GM20431 (cell line): ENCODE data around the gene CAMK2B.
"Not testable (repeated sequence)": the region's sequence is repeated elsewhere in the genome, so short reads cannot be mapped to it uniquely, and the experiment has no call there.

Experiments used
- in situ Hi-C: fragments of 300-500 bp; cut with MseI, MboI; formaldehyde crosslinking; loops from one replicate; pipeline ENCODE4 v1.15.0; 2020; ENCODE audit warnings: low sequenced_read_pairs; ENCODE audit not compliant: unreplicated experiment

CAMK2B gene

DNA sequence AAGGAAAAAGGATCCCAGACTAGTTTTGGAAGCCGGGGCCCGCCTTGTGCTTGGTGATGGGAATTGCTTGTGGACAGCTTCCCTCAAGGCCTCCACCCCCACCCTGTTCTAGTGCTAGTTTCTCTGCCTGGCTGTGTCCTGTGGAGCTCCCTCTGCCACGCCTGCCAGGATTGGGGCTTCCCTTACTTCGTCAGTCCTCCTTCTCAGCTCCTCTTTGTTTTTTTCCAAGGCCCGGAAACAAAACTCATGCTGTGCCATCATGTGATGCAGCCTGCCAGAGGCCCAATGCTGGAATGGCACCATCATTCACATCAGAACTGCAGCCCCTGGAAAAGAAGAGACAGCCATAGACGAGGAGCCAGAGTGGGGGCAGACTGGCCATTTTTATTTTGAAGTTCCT lies 113.4 kb downstream of the CAMK2B start:
- in situ Hi-C loops: no loop called here

DNA sequence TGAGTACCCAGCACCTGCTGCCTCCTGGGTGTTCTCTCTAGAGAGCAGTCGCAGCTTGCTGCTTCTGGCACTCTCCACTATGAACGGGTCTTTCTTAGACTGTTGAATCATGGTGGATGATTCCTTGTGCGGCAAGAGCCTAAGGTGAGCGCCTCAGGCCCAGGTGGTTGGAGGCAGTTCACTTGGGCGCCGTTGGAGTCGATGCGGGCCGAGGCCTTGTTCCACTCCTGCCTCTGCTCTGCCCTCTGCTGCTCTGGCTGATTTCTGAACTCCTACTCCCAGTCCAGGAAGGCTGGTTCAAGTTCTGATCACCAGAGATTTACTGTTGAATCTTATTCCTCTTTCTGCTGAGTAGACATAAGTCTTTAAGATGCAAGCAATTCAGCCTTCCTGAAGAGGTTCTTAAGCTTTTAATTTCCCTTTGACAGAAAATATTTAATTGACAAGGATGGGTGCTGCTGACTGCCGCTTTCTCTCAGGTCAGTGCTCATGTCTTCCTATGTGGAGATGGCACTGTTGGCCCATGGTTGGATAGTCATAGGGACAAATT lies 114.2 kb downstream of the CAMK2B start:
- in situ Hi-C loops: no loop called here

DNA sequence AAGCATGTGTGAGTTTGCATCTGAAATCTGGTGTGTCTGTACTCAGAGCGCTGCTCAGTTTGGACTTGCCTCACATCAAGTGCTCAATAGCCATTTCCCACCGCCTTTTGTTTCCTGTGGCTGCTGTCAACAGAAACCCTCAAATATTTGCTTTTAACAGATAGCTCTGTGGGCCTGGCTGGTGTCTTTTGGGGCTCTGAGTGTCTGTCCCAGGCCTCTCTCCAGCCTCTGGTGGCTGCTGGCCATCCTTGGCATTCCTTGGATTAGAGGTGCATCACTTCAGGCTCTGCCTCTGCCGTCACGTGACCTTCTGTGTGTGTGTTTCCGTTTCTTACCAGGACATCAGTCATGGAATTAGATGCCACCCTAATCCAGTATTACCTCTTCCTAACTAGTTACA lies 115.3 kb downstream of the CAMK2B start:
- in situ Hi-C loops: no loop called here

DNA sequence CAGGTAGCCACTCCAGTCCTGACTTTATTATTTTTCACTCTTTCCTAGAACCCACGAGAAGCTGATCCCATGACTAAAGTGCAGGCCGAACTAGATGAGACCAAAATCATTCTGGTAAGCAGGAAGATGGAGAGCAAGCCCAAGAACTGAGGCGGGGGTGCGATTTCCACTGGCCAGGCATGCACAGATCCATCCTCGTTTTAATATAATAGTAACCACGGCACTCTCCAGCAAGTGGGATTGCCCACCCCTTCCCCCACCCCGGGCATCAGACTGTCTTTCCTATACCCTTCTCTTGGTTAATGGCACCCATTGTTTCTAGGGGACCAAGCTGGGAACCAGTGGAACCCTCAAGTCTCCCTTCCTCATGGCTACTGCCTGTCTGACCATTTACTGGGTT lies 117.3 kb downstream of the CAMK2B start:
- in situ Hi-C loops: no loop called here

DNA sequence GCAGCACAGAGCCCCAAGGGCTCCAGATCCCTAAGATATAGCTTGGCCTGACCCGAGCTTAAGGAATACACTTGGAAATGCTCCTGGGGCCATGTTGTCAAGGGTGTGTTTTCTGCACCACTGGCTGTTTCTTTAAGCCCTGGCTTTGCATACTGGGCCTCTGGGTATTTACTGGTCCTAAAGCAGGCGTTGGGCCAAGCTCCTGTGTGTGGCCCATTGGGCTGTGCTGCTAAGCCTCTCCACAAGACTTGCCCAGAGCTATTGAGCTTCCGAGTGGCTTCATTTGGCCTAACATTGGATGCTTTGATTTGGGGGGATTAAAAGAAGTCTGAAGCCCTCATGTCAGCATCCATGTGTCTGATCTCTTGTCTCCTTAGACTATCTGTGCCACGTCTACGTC lies 119.4 kb downstream of the CAMK2B start:
- in situ Hi-C loops: no loop called here

DNA sequence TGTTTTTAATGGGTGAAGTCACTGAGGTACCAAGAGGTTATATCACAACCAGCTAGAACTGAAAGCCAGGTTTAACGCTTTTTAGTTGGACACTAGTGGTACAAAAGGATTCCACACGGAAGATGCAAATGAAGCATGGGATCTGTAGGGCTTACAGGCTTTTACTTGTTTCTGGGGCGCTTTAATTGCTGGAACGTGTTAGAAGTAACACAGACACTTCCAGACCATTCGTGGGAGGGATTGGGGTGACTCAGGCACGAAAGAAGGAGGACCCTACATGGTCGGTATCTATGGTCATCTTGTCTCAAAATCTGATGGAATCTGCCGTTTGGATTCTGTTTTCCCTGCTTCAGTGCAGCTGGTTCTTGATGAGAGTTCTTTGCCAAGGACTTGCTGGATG lies 123.6 kb downstream of the CAMK2B start:
- in situ Hi-C loops: no loop called here

DNA sequence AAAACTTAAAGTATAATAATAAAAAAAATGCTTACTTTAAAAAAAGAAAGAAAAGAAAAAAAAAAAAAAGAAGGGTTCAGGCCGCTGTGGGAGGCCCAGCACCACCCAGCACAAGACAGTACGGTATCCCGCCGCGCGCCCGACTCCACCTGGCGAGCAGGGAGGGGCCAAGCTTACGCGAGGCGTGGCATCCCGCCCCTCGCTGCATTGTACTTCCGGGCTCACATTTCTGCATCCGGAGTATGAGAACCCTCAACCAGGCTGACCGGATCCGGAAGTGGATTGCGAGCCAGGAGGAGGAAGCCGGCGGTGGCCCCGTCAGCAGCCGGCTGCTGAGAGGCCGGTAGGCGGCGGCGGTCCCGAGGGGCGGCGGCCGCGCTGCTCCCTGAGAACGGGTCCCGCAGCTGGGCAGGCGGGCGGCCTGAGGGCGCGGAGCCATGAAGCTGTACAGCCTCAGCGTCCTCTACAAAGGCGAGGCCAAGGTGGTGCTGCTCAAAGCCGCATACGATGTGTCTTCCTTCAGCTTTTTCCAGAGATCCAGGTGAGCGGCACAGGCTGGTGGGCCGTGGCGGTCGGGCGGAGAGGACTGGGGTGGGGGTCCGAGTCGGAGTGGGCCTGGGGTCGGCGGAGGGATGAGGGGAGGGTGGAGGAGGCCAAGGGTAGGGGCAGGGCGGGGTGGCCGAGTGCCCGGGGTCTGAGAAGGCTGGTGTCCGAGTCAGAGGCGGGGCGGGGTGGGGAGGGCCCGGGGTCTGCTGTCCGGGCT lies 124.5 kb downstream of the CAMK2B start, which contains the start of gene YKT6:
YKT6 (plus strand) TSS at position 280 of the 763 bp plus-strand sequence; CDS start at position 438, 158 bp downstream.
- in situ Hi-C loops: no loop called here

DNA sequence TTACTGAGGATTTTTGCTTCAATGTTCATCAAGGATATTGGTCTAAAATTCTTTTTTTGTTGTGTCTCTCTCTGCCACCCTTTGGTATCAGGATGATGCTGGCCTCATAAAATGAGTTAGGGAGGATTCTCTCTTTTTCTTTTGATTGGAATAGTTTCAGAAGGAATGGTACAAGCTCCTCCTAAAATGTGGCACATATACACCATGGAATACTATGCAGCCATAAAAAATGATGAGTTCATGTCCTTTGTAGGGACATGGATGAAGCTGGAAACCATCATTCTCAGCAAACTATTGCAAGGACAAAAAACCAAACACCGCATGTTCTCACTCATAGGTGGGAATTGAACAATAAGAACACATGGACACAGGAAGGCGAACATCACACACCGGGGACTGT lies 125.2 kb downstream of the CAMK2B start:
- in situ Hi-C loops: not testable (repeated sequence)

DNA sequence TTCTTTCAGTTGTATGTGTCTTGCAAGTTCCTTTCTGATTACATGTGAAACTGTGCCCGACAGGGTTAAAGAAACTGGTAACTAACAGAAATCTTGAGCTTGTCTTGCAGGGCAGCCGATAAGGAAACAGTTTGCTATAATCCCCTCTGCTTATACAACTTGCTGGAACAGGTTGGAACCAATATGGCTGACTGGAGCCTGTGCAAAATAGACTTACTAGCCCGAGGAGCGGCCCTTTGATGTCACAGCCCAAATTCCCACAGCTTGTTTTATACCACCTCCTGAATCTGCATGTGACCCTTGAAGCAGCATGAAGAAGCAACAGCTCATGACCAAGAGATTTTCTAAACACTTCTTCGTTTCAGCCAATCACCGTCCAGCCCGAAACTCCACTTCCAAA lies 127.9 kb downstream of the CAMK2B start:
- in situ Hi-C loops: no loop called here

DNA sequence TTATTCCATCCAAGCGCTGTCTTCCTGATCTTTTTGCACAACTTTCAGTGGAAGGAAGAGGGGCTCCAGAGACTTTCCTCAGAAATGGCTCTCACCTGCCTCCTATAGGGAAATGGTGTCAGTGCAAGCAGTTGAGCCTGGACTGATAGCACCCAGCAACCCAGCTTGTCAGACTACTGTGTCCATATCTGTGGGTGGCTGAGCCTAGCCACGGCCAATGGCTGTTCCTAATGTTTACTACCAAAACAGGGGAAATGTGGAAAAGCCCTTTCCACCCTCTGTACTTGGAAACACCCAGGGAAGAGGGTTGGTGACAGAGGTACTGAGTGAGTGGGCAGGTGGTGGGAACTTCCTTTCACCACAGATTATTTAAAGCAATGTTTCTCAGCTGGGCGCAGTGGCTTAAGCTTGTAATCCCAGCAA lies 128.9 kb downstream of the CAMK2B start:
- in situ Hi-C loops: no loop called here

DNA sequence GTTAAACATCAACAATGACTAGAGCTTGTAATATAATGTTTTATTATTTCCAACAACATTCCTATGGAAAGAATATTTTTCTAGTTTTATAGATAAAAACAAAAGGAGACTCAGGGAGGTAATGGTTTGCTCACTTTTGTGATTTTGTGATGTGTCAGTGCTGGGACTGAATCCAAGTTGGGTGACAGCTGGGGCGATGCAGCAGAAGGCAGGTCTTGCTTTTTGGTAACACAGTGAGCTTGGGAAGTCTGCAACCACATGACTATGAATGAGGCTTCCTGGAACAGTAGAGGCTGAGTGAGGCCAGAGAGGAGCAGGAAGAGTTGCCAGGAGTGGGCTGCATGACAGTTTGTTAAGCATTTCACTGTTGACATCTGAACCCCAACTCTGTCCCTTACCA lies 129.5 kb downstream of the CAMK2B start:
- in situ Hi-C loops: no loop called here

DNA sequence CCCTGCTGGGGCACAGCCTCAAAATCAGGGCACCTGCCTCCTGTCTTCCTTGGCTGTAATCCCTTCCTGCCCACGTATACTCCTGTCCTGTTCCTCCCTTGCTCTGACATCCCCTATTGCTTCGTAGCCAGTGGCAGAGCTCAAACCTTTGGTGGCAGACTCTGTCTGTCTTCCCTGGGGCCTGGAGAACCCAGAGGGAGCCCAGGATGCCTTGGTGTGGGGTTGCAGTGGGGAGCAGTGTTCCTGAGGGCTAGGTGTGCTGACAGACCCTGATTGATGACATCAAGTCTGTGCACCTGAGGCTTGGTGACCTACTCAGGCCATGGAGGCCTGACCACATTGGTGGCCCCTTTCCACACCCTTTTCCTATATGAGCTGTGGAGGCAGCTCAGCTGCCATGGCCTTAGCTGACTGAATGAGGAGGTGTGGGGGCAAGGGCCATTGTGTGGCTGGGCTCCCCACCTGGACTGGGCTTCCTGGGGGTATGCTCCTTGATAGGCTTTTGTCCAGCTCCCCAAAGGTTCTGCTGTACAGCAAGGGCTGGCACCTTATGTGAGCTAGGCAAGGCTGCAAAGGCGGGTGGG lies 130.7 kb downstream of the CAMK2B start:
- in situ Hi-C loops: no loop called here

DNA sequence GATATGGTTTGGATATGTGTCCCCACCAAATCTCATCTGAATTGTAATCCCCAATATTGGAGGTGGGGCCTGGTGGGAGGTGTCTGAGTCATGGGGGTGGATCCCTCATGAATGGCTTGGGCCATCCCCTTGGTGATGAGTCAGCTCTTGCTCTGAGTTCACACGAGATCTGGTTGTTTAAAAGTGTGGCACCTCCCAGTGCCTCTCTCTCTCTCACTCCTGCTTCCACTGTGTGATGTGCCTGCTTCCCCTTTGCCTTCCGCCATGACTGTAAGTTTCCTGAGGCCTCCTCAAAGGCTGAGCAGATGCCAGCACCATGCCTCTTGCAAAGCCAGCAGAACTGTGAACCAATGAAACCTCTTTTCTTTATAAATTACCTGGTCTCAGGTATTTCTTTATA lies 131.3 kb downstream of the CAMK2B start:
- in situ Hi-C loops: no loop called here

DNA sequence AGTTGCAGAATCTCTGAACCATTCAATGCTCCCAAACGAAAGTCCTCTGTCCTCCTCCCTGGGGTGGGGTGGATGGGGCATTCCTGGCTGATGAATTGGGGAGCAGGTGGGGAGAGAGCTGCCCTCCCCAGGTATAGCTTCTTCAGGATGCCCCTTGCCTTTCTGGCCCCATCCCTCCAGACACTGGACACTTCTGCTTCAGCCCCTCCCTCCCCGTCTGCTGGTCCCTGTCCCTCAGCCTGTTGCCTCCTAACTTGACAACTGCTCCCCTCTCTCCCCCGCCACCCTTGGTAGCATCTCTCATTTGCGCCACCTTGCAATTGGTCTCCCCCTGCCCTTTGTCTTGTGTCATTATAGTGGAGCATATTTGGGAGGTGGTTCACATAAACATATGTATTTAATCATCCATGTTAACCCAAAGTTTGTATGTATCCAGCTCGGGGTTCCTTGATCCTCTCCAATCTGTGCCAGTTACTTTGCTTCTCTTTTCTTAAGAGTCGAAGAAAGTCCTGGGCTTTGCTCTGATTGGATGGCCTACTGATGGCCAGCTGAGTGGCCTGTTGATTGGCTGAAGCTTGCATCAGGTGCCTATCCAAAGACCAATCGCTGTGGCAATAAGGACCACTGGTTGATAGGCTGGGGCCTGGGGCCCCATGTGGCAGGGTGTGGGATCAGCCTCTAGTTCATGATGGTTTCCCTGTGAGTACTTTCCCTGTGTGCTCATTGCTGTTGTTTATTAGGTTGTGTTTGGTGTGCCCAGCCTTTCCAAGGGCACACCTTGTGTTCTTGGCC lies 132.2 kb downstream of the CAMK2B start:
- in situ Hi-C loops: no loop called here

DNA sequence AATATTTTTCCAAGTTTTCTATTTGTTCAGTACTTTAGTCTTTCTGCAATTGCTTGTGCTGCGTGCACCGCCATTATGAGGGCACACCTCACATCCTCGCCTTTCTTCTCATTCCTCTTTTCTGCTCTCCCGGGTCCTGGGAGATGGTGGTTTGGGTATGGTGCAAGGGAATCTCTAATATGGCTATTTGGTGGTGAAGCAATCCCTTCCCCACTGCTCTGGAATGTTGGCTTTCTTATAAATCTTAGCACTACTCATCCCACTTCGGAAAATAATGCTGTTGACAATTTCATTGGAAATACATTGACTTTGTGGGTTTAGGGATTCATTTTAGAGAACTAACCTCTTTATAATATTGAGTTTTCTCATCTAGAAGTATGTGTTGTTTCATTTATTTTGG lies 134.2 kb downstream of the CAMK2B start:
- in situ Hi-C loops: no loop called here

DNA sequence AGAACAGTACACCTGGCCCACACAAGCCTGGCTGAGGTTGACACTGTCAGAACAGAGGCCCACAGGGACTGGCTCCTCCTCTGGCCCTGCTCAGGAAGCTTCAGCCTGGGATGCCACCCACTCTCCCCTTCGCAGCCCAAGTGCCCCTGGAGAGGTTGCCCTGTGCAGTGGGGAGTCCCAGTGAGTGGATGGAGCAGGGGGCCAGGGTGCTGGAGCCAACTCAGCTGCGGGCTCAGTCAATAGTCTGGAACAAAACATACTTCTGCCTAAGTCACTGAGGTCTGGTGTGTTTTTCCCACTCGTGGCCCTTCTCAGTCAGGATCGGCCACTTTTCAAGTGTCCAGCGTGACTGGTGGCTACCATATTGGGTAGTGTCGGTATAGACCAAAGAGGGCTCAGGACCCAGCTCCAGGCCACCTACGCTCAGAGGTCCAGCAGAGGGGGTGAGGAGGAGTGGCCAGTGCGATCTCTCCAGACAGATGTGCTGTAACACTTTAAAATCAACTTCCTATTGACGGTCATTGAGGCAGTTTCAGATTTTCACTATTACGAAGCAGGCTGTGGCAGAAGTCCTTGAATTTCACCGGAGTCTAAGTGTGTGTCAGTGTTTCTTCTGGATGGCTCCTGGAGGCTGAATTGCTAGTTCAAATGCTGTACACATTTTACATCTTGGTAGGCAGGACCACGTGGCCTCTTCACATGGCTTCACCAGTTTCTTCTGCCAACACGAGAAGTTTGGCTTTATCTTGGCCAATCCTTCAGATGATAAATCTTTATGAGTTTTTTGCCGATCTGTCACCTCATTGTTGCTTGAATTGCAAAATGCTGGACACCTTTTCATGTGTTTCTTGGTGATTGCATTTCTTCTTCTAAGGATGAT lies 135.2 kb downstream of the CAMK2B start:
- in situ Hi-C loops: no loop called here

DNA sequence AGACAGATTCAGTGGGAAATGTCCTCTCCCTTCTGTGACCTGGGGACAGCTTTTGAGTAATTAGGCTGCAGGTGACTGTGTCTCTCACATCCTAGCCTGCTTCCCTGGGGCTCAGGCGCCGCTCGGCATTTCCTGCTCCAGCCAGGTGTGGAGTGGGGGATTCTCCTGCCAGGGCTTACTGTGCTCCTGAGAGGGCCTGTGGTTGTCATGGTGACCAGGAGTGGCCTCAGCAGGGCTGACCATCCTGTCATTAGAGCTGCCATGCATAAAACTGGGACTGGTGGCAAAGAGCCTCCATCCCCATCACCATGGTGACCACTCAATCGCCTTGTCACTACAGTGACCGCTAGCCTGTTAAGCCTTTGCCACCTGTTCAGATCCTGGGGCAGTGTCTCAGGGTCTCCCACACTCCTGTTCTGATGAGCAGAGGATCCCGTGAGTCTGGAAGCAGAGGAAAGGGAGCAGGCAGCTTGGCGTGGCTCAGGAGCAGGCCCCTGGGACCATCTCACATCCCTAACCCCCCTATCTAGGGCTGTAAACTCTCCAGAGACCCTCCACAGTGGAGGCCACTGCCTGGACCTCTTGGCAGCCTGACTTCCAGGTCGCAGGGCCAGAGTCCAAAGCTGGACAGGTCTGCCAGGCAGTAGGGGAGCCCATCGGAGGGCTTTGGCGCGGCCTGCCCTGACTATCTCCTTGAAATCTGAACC lies 136.0 kb downstream of the CAMK2B start, which contains the start of gene GCK:
GCK (minus strand) TSS at position 154 of the 707 bp plus-strand sequence. CDS start 486 bp downstream, outside the sequence.
- in situ Hi-C loops: no loop called here

DNA sequence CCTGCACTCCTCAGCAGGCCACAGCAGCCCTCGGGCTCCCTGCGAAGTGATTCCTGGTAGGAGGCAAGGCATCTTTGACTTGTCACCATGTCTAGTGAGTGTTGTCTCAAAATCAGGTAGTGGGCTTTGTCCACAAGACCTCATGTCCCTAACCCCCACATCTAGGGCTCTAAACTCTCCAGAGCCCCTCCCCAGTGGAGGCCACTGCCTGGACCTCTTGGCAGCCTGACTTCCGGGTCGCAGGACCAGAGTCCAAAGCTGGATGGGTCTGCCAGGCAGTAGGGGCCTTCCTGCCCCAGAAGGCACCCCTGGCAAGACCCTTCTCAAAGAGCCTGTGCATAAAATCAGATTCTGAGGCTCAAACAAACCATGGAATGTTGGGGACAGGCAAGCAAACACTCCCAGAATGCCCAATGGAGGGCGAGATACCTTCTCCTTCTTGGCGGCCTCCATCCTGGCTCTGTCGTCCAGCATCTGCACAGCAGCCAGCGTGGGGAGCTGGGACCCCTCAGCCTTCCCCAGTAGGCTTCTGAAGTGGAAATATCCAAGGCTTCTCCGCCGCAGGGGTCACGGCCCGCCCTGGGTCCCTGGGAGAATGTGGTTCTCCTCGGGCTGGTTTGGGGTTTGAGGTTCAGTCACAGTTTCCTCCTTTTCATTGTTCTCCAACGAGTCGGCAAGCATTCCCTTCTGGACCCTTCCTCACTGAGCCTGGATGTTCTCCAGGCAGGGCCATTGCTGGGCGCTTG lies 136.7 kb downstream of the CAMK2B start:
- in situ Hi-C loops: no loop called here
